Stimulated activated CD4-positive, alpha-beta T cell treated with anti-CD3 and anti-CD28 coated beads, Interleukin-12 subunit alpha, Interleukin-12 subunit beta, amount 100 ng/mL, for 48 hours (primary cell): ENCODE data around the gene RXRA.

ENCODE experiments used
- DNase-seq, 3 donors: peaks; one replicate each; pipeline ENCODE4 v3.0.0-alpha.2; 2020; ENCODE audit warnings: low read depth in 2 of 3, low spot score in 1 of 3

Gene RXRA

DNA sequence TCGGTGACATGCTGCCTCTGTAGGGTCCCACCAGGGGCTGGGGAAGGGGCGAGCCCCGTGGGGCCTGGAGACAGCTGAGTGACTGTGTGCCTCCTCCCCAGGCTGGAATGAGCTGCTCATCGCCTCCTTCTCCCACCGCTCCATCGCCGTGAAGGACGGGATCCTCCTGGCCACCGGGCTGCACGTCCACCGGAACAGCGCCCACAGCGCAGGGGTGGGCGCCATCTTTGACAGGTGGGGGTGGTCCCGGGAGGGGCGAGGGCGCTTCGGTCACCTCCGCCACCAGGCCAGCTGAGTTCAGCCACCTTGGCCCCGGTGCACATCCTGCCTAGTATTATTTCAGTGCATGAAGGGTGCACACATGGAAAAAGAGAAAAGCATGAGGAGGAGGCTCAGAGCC is 102.8 kb downstream of the RXRA start:
- DNase-seq, result no peak

DNA sequence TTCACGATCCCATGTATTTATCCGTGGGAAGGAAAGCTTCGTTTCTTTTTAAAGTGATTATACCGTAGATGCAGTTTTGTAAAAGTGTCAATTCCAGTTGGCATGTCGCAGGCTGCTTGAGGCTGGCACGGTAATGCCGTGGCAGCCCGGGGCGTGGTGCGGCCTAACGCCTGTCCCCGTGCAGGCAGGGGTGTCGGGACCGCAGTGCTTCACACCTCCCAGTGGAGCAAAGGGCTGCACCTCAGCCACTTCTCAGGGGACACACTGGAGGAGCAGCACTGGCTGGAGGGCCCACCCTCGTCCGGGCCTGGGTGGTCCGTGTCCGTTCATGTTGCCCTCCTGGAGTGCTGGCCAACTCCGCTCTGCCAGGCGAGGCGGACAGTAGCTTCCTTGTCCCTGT is 103.2 kb downstream of the RXRA start:
- no peak for DNase-seq

DNA sequence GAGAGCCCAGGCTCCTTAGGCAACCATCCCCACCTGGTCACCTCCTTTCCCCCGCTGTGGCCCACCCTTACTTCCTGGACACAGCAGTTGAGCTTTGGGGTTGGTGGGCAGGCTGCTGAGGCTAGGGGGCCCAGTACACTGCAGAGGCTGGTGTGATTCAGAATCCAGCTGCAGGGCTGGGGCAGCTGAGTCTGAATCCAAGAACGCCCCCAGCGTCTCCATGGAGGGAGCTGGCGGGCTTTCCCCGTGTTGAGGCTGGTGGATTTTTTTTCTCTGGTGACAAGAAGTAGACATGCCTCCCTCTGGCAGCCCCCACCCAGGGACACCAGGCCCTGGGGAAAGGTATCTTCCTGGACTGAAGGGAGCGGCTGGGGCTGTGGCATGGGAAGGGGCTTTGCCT is 104.8 kb downstream of the RXRA start:
- no peak for DNase-seq

DNA sequence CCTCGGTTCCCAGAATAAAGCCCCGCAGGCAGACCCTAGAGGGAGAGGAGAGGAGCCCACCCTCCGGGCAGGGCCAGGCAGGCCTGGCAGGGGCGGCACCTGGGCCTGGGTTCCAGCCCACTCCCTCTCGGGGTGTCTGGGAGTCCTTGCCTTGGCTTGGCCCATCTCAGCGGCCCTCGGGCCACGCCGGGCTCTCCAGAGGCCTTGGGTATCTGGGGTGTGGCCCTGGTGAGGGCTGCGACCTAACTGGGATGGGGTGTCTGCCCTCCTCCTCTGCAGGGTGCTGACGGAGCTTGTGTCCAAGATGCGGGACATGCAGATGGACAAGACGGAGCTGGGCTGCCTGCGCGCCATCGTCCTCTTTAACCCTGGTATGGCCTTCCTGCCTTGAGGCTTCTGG is 105.4 kb downstream of the RXRA start:
- no peak for DNase-seq

DNA sequence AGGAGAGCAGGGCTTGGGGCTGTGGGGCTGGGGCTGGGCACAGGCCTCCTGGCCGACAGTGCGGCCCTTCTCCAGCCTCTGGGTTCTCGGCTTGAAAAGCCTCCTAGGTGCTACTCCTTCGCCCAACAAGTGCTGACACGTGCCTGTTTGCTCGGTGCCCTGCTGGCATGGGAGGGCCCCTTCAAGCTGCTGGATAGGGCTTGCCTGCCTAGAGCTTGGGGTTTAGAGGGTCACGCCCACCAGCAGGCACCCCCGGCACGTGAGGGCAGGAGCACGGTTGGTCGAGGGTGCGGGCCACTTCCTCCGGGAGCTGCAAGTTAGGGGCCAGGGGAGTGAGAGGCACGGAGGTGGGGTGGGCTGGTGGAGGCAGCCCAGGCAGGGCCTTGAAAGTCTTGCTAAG is 106.2 kb downstream of the RXRA start:
- DNase-seq, result no peak

DNA sequence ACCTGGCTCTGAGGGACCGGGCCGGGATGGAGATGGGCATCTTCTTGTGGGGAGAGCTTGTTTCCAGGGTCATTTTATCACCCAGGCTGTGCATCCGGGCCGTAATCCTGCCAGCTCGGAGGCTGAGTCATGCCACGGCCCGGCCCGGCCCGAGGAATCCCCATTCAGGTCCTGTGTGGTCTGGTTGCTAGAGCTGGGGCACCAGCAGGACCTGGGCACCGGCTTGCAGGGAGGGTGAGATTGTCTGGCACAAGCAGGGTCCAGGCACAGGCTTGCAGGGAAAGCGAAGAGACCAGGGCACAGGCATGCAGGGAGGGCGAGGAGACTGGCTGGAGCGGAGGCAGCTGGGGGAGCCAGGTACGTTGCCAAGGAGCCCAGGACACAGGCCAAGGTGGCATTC is 106.8 kb downstream of the RXRA start:
- no peak for DNase-seq

DNA sequence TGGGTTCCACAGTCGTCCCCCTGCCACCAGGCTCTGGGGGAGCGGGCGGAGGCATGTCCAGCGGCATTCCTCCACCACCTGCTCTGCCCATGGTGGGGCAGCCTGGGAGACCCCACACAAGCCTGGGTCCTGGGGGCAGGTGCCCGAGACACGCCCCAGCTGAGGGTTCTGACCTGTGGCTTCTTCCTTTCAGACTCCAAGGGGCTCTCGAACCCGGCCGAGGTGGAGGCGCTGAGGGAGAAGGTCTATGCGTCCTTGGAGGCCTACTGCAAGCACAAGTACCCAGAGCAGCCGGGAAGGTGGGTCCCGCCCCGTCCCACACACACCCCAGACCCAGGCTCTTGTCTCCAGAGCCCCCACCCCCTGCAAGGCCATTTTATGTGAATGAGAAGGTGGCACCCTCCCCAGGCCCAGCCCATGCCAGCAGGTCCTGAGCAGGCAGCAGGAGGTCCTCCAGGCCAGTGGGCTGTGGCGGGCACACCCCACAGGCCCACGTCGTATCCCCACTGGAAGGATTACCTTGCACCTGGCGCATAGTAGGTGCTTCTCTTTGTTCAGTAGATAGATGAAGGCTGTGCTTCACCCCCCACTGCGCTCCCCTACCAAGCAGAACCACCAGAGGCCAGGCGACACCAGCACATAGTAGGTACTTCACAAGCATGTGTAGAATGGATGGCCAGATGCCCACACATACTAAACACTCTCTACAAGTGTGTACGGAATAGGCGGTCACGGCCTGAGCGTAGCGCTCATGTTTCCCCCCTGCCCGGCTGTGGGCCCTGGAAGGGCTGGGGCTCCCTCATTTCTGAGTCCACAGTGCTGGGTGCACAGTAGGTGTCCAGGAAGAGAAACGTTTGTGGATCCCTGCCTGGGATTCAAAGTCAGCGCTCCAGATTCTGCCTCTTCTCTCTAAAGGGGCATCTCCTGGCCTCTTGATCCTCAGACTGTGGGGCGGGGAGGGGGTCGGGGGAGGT is 107.9 kb downstream of the RXRA start:
- DNase-seq, result no peak

DNA sequence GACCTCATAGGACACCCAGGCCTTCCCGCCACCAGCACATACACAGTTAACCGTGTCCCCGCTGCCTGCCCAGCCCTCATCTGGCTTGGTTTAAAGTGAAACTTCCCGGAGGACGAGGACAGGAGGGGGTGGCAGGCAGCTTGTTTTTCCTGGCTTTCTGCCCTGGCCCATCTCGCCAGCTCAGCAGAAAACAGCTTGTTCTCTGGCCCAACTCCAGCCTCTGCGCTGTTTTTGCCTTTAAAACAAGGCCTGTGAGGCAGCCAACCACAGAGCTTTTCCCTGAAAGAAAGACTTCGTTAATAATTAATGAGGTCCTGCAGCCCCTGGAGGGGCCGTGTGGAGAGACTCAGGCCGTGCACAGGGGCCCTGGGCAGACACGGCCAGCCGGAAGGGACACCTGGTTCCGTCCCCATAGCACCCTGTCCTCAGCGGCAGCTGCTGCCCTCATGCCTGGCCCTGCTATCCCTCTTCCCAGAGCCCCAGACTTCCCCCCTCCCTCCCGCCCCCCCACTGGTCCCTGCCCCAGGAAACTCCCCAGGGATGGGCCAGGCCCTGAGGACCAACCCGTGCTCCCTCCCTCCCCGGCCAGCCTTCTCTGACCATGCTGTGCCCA is 108.7 kb downstream of the RXRA start:
- no peak for DNase-seq

DNA sequence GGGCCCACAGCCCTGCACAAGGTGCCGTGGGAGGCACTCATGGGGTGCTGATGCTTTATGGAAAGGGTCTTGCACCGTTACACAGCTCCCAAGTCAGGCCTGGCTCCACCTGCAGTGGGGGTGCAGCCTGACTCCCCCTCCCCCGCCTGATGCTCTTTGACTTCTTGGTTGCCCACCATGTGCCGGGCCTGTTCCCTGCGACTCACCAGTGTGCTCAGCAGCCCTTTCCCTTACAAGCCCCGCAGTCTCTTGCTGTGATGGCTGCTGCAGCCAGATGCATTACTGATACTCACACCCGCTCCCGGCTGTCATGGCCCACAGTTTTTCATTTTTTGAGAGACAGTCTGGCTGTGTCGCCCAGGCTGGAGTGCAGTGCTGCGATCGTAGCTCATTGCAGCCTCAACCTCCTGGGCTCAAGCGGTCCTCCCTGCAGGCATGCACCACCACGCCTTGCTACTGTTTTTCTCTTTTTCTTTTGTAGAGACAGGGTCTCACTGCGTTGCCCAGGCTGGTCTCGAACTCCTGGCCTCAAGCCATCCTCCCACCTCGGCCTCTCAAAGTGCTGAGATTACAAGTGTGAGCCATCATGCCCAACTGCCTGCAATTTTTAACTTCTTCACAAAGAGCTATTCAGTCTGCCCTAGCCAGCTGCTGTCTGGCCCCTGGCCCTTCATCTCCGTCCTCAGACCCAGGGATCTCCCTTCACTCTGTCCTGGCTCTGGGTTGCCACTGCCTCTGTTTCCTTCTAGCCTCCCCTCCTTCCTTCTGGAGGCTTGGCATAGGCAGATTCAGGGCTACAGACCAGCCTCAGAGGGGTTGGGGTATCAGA is 109.5 kb downstream of the RXRA start:
- no peak for DNase-seq

DNA sequence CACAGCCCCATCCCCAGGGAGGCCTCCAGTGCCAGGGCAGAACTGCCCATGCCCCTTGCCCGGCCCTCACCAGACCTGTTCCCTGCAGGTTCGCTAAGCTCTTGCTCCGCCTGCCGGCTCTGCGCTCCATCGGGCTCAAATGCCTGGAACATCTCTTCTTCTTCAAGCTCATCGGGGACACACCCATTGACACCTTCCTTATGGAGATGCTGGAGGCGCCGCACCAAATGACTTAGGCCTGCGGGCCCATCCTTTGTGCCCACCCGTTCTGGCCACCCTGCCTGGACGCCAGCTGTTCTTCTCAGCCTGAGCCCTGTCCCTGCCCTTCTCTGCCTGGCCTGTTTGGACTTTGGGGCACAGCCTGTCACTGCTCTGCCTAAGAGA is 110.1 kb downstream of the RXRA start:
- no peak for DNase-seq

DNA sequence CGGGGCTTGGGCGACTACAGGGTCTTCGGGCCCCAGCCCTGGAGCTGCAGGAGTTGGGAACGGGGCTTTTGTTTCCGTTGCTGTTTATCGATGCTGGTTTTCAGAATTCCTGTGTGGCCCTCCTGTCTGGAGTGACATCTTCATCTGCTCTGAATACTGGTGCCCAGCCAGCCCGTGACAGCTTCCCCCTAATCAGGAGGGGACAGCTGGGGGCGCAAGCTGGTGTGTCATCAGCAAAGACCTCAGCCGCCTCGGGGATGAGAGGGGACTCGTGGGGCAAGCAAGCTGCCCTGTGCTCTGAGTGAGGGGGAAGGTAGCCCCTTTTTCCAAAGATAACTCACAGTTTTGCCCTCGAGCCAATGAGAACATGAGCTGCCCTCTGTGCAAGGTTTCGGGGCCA is 110.7 kb downstream of the RXRA start:
- no peak for DNase-seq

DNA sequence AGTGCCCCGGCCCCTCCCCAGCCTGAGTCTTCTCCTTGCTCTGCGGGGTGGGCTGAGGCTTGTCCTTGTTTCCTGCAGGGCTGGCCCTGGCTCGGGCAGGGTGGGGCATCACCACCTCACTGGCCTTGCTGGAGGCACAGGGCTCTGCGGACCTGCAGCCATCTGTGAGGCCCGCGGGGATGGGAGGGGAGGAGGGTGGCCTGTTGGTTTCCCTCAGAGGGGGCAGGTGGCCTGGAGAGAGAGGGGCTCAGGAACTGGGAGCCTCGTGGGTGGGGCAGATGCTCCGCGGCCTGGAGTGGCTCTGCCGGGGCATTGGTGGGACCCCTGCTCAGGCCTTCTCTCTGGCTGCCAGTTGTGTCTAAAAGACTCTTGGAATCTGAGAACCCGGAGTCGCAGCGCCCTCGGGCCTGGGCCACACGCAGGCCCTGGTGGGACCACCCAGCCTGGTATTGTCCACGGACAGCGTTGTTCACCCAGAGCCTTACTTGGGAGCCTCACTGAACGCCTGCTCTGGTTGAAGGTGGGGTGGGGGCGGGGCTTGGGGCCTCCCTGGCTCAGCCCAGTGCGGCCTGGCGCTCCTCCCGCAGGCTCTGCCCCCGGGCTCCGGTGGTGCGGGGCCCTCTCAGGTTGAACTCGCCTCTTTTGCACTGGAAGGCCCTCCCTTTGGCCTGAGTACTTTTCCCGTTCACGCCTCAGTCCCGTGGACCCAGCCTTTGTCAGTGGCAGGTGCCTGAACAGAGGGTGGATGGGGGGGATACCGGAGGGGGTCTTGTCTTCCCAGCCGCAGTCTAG is 111.3 kb downstream of the RXRA start:
- no peak for DNase-seq

DNA sequence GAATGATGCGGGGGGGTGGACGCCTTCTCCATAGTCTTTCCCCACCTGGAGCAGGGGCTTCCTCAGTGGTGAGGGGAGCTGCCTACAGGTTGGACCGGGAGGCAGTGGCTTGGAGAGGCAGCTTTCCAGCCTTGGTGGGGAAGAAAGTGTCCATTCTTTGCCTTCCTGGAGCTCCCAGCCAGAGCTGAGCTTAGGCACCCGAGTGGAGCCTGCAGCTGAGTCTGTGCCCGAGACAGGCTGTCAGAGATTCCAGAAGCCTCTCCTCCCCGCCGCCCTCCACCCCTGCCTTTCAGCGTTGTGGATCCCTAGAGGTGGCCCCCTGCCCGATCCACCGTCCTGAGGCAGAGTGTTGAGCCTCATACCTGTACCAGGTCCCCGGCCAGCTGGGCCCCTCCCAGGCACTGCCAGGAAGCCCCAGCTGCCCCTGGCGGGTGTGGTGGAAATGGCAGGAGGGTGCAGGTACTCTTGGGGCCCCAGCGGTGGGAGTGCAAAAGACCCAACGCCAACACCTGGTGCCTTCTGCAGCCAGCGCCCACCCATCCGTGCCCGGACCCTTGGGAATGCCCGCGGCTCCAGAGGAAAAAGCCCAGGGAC is 112.0 kb downstream of the RXRA start:
- DNase-seq, result no peak

DNA sequence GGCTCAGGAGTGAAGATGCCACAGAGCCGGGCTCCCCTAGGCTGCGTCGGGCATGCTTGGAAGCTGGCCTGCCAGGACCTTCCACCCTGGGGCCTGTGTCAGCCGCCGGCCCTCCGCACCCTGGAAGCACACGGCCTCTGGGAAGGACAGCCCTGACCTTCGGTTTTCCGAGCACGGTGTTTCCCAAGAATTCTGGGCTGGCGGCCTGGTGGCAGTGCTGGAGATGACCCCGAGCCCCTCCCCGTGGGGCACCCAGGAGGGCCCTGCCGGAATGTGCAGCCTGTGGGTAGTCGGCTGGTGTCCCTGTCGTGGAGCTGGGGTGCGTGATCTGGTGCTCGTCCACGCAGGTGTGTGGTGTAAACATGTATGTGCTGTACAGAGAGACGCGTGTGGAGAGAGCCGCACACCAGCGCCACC is 113.1 kb downstream of the RXRA start:
- no peak for DNase-seq

DNA sequence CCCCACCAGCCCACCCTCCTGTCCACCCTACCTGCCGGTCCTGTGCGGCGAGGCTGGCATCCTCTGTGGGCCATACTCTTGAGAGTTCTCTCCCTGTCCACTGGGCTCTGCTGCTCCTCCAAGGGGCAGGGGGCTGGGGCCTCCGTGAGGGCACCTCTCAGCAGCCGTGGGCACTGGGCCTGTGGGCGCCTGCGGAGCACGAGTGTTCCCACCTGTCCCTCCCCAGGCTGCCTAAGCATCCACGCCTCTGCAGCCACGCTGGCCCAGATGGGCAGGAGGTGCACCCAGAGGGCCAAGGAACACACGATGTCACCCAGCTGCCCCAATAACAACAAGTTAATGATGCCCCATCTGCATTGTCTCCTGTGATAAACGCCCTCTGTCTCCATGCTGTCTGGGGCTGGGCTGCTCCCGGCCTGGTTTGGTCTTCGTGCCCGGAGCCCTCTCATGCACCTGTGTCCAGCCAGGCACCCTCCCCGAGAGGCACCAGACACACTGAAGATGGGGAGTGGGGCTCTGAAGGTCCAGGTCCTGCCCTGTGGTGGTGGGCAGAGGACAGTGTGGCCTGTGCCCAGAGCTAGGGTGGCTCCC is 114.5 kb downstream of the RXRA start:
- DNase-seq, result no peak

DNA sequence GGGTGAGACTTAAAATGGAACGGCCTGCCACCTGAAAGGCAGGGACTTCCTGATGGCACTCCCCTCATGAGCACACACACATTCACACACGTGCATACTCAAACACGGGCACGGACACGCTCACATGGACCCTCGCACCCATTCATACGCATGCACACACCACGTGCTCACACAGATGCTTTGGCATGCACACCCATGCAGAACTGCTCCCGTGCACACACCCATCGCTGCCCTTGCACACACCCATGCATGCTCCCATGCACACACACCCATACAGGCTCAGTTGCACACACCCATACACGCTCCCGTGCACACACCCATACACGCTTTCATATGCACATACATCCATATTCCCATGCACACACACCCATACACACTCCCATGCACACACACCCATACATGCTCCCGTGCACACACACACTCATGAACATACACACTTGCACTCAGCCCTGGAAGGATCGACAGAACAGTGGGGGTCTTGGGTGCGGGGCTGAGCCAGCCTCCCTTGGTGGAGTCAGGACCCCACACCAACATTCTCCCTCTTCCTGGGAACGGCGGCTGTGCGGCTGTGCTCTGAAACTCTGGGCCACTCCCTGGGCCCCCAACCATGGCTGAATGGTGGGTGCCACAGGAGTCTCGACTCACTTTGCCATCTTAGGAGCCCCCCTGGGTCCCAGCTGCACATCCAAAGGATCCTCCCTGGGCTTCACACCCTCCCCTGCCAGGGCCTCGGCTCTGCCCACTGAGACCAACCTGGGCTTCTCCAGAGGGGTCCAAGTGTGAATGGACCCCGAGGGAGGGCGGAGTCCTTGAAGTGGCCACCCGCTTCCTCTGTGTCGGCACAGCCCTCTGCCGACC is 115.2 kb downstream of the RXRA start:
- no peak for DNase-seq

DNA sequence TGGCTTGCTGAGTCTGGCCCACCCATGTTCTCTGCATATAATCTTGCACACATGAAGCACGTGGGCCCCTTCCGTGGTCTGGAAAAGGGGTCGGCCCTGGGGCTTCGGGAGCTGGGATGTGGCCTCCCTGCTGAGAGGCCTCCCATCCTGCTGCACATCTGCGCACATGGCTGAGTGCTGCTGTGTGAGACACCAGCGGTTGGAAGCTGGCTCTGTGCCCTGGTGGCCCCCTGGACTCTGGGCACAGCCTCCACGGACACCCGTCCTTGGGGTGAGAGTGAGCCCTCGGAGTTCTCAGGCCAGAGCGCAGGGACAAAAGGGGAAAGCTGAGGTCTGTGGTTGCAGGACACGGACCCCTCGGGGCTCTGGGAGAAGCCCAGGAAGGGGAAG is 115.8 kb downstream of the RXRA start:
- DNase-seq, result no peak

DNA sequence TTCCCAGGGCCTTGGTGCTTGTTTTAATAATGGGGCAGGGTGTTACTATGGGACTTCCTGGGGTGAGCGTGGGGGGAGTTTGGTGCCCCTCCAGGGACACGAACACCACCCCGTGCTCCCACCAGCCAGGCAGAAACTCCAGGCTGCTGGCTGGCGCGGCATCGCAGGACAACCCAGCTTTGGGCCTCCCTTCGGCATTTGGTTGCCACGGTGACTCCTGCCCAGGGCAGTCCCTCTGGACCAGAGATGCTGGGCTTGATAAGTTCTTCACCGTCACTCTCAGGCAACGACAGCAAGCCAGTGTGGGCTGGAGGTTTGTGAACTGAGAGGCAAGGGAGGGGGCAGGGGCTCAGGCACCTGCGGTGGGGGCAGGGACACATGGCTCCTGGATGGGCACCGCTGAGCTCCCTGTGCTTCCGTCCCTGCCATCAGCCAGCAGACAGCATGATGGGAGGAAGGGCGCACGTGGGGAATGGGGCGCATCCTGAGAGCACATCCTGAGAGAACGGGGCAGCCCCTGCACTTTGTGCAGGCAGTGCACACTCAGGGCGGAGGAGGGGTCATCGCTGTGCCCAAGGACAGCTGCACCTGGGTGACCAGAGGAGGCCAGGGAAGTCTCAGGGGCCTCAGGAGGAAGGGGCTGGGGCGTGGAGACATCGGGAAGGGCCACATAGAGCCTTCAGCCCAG is 116.4 kb downstream of the RXRA start:
- DNase-seq, result no peak
